Esophagus muscularis mucosa (tissue), 4 donors: Measurements from ENCODE around the gene EDA.

Experiments
- CTCF ChIP-seq, 3 experiments: fragments of 200-600 bp in 2 of 3; fragments of 450-650 bp in 1 of 3; sonication (generic) in 2 of 3; IDR thresholded peaks; one replicate each; pipeline ENCODE4 v1.5.1; 2017 to 2019; ENCODE audit warnings: antibody characterized with exemption in 3 of 3, mild to moderate bottlenecking in 2 of 3, moderate library complexity in 1 of 3
- EP300 ChIP-seq: sonication (generic); formaldehyde crosslinking; IDR thresholded peaks from one replicate; pipeline ENCODE4 v1.6.1; 2017; ENCODE audit warnings: antibody characterized with exemption
- POLR2A ChIP-seq: fragments of 450-650 bp; IDR thresholded peaks from one replicate; pipeline ENCODE4 v1.6.1; 2017; ENCODE audit warnings: antibody characterized with exemption, moderate library complexity, mild to moderate bottlenecking, low read depth

- TF ChIP-seq CTCF (IDR thresholded peaks at IDR 0.05) (no peak), EP300 (no peak), POLR2A (no peak)
These were observed 418.7 kb downstream of the EDA start for GRCh38 chrX:70034646-70035045.
